Stimulated activated CD8-positive, alpha-beta memory T cell treated with anti-CD3 and anti-CD28 coated beads, Interleukin-4, amount 100 ng/mL, for 1 hour (primary cell): ENCODE results near the gene DDX1.

Experiments
- DNase-seq, 2 donors: peaks; one replicate each; pipeline ENCODE4 v3.0.0-alpha.2; 2020; ENCODE audit warnings: low read depth in 2 of 2, low spot score in 1 of 2

DDX1 gene

DNA sequence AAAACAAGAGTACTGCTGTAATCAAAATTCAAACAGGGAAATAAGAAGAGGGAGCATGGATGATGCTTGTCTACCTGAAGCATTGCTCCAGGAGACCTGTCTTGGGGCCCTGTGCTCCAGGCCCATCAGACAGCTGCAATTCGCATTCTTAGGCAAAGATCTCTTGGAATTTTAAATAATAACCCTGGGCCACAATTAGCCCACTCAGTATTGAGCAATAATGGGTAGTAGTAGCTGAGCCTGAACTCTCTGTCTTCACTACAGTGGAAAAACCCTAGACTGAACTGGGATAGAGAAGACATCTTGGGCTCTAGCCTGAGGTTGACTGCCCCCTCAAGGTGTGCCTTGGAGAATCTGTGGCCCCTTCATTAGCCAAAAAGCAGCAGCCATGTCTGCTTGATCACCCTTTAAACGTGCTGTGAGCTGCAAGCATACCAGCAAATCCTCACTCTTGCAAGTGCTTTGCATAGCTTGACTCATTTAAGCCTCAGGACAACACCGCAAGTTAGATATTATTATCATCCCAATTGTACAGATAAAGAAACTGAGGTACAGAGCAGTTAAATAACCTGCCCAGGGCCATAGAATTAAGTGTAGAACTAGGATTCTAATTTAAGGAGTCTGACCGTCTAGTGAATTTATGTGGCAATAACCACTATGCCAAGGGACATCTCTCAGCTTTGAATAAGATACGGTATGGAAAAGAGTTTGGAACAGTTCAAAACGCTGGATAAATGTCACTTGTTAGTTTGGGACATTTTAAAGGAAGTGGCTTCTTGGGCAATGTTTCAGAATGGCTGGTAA, 69.0 kb downstream of the DDX1 start:
- DNase-seq, result no peak

DNA sequence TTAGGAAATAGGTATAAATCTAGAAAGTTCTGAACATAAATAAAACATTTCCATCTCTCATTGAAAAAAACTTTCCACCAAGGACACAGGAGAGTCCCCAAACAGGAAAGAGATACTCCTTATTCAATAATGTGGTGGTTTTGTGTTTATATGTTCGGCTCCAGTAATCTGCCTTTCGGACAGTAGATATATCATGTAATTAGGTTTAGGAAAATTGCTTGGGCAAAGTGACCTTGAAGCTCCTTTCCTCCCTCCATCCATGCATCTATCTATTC, 69.6 kb downstream of the DDX1 start:
- no peak for DNase-seq

DNA sequence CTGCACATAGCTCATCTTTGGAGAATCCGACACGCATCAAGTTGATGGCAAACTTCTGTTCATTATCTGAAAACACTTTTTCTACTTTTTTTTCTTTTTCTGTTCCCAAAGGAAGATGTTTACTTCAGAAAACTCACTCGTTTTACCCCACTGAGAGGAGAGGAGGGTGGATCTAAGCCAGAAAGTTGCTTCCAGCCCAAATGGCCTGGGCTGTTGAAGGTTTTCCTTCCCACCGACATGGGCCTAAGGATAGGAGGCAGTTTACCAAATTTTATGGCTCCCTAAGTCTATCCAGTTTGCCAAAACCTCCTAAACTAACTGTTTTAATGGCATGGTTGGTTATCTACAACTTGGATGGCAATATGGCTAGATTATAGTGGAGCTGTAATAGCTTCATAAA, 70.4 kb downstream of the DDX1 start:
- no peak for DNase-seq

DNA sequence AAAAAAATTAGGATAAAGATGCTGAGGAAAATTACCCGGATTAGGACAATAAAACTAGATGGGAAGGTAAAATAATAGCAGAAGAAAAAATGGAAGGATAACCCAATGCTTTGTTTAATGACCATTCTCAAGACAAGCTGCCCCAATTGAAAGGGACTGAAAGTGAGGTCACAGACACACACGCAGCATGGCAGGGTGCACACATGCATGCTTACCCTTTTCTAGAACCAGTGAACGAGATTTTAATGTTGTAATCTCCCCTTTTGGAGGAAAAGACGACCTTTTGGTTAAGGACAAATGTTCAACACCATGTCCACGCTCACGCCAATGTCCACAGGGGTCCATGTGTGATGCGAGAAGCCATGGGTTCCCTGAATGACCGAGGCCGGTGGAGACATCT, 70.9 kb downstream of the DDX1 start:
- DNase-seq, result no peak

DNA sequence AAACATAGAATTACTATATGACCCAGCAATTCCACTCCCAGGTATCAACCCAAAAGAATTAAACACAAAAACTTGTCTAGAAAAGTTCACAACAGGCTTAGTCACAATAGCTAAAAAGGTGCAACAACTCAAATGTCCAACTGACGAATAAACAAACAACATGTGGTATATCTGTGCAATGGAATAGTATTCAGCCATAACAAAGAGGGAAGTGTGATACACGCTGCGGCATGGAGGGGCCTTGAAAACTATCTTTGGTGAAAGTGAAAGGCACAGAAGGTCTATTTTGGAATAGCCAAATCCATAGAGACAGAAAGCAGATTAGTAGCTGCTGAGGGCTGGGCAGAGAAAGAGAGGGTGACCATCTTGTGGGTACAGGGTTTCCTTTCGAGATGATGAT, 72.1 kb downstream of the DDX1 start:
- DNase-seq, result no peak

DNA sequence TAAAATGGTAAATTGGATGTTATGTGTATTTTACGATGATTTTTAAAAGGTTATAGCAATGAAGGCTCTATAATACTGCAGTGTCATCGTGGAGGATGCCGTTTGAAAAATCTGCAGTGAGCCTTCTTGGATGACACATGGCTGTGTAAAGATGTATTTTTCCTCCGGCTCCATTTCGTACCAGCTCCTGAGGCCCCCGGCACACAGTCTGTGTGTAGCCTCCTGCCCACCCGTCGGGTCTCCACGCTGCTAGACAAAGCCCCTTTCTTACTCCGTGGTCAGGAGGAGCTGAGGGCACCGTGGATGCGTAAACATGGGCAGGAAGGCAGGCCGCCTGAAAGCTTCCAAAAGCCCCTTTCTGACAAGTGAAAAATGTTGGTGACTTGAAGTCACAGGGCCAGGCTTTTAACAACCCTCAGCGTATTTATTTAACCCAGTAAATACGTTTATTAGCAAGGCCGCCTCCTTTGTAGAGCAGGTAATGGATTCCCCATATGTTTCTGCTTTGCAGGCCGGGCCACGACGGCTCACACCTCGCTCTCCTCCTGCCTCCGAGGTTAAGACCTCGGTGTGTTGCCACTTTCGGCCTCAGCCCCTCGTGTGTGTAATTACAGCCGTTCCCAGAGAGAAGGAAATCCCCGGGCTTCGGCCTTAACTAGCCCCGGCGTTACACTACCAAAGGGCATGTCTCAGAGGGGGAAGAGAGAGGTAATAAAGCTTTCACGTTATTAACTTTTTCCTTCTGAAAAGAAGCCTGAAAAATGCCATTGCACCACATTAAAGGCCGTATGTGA, 72.8 kb downstream of the DDX1 start:
- no peak for DNase-seq

DNA sequence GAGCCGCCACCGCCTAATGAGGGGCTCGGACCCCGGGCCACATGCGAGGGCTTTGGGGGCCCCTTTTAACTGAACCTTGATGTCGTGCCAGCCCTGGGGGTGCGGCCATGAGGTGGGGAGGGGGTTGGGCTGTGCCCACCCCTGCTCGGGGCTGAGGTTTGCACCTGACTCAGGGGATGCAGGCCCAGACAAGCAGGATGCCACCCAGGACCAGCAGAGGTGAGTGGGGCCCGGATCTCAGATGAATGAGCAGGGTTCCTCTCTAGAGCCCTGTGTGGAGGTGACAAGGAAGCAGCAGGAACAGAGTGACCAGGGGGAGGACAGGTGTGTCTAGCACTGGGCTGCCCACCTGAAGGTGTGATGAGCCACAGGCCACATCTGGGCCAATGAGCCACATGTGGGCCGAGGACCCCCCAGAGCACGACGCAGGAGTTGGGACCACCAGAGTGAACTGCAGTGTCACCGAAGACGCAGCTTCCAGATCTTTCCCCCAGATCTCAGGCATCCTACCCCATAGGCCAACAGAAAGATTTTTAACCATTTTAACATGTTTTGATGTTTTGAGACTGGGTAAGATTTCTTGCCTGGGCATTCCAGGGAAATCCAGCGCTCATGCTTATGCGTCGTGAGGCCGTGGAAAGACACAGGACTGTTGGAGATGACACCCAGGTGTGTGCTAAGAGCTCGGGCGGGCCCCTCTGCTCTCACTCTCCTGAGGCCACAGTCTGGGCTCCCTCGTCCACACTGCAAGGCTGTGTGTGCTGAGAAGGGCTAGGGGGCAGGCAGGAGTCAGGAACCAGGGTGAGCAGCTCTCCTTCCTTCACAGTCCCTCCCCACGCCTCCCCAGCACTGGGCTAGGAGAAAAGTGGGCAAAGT, 73.6 kb downstream of the DDX1 start:
- DNase-seq, result no peak

DNA sequence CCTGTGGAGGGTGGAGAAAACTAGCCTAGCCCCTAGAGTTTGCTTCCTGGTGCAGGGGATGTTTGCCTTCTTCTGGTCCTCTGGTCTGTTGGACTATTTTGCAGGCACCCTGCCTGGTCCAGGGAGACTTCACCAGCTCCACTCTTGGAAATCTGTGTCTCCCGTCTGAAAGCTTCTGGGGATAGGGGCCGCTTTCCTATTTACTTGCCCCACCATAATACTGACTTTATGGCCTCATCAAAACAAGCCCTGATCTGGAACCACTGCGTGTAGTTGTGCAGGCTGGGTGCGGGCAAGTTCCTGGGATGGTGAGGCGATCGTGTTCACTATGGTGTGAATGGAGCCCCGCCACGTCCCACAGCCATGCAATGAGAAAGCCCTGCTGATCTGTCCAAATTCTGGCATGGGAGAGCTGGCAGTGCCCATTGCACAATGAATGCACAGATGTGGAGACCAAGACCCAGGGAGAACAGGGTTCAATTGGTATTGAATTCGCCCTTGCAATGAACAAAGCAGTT, 74.3 kb downstream of the DDX1 start:
- no peak for DNase-seq

DNA sequence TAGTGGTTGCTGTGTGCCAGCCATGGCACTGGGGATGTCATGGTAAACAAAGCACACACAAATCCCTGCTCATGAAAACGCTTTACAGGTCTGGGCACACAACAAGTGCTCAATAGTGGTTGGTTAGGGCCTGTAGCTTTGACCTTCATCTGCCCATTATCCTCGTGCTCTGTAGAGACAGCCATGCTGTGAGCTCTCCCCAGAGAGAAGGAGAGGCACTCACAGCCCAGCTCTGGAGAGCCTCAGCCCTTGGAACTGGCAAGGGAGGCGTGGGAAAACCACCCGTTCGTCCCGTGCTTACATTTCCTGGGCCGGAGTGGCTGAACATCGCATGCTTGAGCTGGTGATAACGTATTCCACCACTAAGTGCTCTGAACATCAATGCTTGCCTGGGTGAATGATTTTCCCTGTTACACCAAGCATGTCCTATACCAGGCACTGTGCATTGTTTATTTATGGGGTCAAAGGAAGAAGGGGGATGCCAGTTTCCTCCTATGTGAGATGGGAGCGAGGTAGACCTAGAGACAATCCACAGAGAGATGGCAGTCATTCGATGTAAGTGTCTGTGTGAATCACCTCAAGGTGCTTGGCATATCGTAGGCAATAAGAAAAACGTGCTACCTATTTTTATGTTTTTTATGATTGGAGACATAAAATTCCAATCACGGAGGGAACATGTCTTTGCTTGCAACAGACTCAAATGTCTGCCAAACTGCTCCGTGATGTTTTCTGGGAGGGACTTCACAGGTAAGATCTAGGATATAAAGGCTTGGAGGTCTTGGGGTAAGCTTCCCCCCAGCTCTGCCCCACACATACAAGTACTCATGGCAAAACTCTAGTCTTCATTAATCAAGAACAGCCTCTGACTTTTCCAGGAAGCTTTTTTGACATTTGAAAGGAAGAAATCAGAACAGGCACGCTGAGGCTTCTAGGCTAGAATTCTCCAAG, 75.5 kb downstream of the DDX1 start:
- DNase-seq, result no peak

DNA sequence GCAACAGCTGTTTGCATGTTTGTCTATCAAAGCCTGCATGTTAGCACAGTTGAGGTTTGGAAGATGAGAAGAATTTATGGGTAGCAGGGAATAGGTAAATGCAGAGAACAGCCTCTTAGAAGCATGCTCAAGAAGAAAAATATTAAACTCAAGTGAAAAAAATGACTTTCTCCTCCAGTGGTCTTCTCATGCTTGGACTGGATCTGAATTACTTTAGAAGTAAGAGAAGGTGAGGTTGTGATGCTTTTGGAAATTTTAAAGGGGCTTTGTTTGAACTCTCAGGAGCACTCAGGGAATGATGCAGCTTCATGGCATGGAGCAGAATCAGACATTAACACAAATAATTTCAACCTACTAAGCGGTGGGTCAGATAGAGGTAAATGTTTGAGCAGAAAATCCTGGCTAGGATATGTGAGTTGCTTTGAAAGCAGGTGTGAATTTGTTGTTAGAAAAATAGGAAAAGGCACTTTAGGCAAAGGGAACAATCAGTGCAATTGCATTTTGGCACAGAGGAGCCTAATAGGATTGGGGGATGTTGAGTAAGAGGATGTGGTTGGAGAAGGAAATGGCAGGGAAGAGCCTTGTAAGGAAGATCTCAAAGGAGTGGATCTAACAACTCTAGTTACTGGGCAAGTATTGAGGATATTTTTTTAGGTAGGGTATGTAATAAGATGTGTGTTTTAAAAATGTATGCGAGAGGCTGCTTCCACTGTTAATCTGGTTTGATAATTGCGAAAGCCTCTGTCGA, 76.3 kb downstream of the DDX1 start:
- no peak for DNase-seq

DNA sequence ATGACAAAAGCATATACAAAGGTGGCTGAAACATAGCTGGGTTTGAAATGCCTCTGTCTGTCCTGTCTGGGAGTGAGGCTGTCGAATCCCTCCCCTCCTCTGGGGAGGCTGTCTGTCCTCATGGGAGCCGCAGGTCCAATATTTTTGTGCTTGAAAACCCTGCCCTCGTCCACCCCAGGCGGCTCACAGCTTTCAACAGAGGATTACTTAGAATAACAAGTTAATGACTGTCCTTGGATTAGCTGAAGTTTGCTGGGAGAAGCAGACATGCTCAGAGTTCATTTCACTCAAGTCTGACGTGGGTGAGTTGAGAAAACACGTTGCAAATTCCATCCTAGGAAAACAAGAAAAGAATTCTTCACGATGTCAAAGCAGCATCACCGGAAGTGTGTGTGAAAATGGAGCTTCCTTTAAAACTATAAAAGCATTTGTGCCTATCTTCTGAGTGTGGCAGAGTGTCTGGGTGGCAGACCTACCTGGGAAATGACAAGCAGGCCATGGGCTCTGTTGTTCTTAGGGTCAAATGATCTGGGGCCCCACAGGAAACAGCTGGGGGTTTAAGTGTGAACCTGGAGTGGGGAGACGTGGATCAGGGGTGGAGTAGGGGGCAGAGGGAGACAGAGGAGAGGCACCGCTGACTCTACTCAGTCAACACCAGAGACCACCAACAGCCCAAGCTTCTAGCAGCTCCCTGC, 77.1 kb downstream of the DDX1 start:
- no peak for DNase-seq

DNA sequence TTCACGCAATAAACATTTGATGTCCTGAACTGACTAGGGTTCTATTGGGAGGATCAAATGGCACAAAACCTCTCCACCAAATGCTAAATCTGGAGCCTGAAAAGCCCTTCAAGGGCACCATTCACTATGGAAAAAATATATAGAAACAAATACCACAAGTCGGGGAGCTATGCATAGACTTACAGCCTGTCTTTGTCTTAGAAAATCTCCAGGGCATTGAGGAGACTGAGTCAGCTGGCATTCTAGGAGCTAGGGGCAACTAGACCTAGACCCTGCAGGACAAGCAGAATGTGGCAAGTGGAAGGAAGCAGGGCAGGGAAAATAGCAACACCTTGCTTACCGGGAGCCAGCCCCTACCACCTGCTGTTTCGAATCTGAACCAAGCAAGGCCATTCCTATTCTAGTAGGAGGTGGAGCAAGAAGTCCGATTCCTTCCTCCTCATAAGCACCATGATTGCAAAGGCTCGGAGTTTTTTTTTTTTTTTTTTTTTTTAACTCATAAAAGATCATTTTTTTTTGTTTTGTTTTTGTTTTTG, 77.8 kb downstream of the DDX1 start:
- DNase-seq, result no peak

DNA sequence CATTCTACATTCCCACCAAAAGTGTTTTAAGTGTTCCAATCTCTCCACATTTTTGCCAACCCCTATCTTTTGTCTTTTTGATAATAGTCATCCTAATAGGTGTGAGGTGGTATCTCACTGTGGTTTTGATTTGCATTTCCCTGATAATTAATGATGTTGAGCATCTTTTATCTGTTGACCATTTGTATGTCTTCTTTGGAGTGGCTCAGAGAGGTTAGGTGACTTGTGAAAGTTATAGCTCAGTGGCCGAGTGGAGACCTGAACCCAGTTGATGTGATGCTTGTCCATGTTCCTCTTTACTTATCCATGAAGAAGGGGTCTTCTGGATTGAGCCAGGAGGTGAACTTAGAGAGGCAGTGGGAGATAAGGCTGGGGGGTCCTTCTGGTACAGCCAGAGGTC, 78.8 kb downstream of the DDX1 start:
- no peak for DNase-seq

DNA sequence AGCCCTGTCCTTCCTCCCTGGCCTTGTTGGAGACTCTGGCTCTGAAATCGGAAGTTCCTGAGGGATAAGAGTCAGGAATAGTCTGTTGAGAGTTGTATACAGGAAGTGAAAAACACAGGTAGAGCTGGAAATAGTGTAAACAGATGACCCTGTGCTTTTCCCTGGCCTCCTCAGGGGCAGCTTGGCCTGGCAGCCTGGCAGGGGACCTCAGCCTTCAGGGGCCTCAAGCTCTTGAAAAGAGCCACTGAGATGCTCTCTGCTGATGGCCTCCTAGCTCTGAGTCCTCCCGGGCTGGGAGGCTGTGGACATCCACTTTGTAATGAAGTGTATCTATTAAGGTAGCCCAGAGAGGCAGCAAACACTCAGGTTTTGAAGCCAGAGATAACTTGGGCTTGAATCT, 79.3 kb downstream of the DDX1 start:
- no peak for DNase-seq

DNA sequence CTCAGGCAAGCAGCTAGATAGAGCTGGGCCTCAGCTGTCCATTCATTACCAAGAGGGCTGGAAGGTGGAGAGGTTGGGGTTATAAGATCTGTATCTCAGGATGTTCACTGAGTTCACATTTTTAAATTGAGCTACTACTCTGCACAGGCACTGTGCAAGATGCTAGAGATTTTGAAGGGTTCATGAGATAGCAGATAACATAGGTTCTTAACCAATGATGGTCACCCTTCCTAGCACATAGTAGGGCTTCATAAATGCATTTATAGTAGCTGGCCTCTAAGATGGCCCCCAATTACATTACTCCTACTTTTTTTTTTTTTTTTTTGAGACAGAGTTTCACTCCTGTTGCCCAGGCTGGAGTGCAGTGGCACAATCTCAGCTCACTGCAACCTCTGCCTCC, 79.7 kb downstream of the DDX1 start:
- DNase-seq, result no peak

DNA sequence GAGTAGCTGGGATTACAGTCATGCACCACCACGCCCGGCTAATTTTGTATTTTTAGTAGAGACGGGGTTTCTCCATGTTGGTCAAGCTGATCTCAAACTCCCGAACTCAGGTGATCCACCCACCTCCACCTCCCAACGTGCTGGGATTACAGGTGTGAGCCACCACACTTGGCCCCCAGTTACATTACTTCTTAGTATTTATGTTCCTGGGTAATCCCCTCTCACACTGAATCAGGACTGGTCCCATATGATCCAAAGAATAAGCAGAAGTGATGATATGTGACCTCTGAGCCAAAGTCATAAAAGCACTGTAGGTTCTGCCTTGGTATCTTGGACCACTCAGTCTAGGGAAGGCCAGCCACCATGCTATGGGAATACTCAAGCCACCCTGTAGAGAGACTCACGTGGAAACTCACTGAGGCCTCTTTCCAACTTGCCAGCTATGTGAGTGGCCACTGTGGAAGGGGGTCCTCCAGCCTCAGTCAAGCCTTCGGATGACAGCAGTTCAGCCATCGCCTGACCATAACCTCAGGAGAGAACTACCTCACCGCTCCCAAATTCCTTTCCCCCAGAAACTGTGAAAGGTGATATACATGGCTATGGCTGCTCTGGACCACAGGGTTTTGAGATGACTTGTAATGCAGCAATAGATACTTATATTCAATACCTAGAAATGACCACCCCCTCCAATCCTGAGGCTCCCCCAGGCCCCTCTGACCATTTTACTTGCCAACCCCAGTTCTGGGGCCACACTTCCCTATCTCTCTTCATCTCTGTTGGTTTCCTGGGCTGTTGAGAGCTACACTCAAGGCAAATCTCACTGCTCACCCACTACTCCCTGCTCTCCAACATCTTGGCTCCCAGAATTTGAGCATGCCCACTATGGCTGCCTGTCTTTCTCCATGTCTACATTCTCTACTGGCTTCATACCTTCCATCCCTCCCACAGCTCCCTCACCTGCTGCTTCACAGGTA, 80.5 kb downstream of the DDX1 start:
- no peak for DNase-seq

DNA sequence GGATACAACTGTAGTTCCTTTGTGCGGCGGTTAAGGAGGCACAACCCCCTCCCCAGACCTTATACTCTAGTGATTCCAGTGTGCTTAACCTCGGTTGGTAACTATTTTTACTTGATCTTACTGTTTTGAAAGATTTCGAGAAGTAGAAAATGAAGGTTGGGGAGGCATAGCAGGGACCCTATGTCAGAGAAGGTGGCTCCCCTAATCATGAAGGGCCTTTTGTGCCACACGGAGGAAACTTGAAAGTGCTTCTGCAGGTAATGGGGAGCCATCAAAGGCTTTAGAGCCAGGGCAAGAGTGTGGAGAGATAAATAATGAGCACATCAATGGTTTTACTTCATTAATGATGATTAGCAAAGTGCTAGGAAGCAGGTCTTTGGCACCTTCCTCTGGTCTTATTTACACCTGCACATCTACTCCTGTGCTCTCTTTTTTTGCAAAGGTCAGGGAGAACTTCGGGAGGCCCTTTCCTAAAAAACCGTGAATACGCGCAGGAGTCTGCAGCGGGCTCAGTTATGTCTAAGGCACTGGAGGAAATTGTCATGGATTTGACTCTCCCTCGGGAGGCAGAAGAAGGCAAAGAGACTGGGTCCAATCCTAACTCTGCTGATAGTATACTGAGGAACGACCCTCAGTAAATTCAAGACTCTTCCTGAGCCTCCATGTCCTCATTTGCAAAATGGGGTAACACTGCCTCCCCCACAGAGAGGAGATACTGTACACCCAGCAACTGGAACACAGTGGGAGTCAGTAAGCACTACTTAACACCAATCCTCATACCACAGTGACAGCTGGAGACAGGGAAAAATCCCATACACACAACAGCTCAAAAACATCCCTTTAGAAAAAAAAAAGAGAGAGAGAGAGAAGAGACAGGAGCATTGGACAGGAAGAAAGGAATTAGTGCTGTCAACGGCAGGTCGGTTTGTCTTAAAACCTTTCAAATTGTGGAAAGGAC, 81.6 kb downstream of the DDX1 start:
- no peak for DNase-seq
